AG04450 (cell line): ENCODE results near the gene PLAAT2. TPM values are rescaled to one million over a fixed set of nuclear protein-coding genes. Genes with fewer than 3 reads are reported as not detected.
A peak's percentile ranks its signal among the peaks of the same experiment; 100 is the strongest.

Source experiments
- CTCF ChIA-PET: fragments of 300-600, 350-600 bp; formaldehyde crosslinking; extraction: SDS; loops from one replicate; lab custom pipeline; 2022; ENCODE audit warnings: antibody characterized with exemption, inconsistent platforms; lab: Charles Lee
- POLR2A ChIA-PET: fragments of 350-600 bp; formaldehyde crosslinking; extraction: SDS; loops from one replicate; lab custom pipeline; 2021; ENCODE audit warnings: antibody characterized with exemption, inconsistent platforms; lab: Yijun Ruan, JAX
- DNase-seq: peaks from one replicate; pipeline ENCODE4 v3.0.0-alpha.2; 2011; ENCODE audit warnings: low read depth, low spot score
- H3K27ac ChIP-seq: one replicate; pipeline ENCODE4 v1.5.1; 2012; ENCODE audit warnings: low read depth, low read length, control low read depth
- H3K27me3 ChIP-seq: one replicate; pipeline ENCODE4 v1.6.0; 2012; ENCODE audit warnings: low read length; ENCODE audit not compliant: control insufficient read depth, insufficient read depth
- H3K4me3 ChIP-seq: 2 replicates; pipeline ENCODE4 v1.5.1; 2011; ENCODE audit warnings: mild to moderate bottlenecking, low read depth, low read length, control low read depth
- H3K9me3 ChIP-seq: 2 replicates; pipeline ENCODE4 v1.5.1; 2012; ENCODE audit warnings: low read length; ENCODE audit not compliant: control insufficient read depth, insufficient read depth
- CTCF ChIP-seq: IDR thresholded peaks from 2 replicates; pipeline ENCODE4 v1.5.1; 2011; ENCODE audit warnings: low read depth, low read length, control low read depth, inconsistent platforms
- polyA plus RNA-seq: library from polyadenylated mRNA; depleted of rRNA; stranded (reverse); fragments of >200 nt; gene quantifications from 2 replicates; pipeline ENCODE4 v1.2.3, GENCODE V29; 2011

PLAAT2 gene
- polyA plus RNA-seq, 1 experiment, result not detected

DNA sequence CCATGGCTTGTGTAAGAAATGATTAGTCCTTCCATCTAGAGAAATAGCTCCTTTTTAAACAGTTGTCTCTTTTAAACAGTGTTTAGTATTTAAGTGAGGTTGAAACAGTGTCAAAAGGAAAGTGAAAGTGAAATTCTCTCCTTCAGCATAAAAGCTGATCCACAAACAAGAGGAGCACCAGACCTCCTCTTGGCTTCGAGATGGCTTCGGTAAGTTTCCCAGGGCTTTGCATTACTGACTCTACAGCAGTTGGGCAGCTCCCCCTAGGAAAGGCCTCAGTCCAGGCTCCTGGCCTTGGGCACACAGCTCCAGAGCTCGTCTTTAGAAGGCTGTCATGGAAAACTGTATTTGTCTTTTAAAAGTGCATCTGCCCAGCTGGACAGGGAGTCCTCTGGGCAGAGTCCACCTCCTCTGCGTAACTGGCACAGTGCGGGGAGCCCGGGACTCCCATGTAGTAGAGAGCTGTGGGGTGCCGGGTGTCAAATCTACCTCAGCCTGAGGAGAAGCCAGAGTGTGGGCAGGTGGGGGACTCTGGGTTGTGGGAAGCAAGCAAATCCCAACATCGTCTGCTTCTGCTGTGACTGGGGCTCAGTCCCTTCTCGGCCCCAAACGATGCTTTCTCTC lies 26.4 kb downstream of the PLAAT2 start, which contains the start of gene PLAAT4:
Gene PLAAT4, plus strand, starts transcription at position 140 of the 624 bp plus-strand sequence. Its CDS starts 61 bp downstream, at position 201.
- ChIA-PET POLR2A (no interaction called here), CTCF (interaction anchor here (0.7 to 1.4 kb wide), 3 partner anchors 19 to 90 kb away, joined by 3 to 4 read pairs (median 3); no protein-coding TSS in a partner anchor)
- peak within 1 kb of the TSS; percentile 47 for H3K27ac ChIP-seq
- H3K27me3 ChIP-seq, result peaks cover 8% of the 10 kb centered on the region
- no peaks in the 10 kb centered on the region for H3K9me3 ChIP-seq
- no peak for DNase-seq
- TF ChIP-seq CTCF, result 0 out of 2 replicates have a peak, but pooled peaks have one; percentile 8
- peak within 1 kb of the TSS; percentile 53 for H3K4me3 ChIP-seq

DNA sequence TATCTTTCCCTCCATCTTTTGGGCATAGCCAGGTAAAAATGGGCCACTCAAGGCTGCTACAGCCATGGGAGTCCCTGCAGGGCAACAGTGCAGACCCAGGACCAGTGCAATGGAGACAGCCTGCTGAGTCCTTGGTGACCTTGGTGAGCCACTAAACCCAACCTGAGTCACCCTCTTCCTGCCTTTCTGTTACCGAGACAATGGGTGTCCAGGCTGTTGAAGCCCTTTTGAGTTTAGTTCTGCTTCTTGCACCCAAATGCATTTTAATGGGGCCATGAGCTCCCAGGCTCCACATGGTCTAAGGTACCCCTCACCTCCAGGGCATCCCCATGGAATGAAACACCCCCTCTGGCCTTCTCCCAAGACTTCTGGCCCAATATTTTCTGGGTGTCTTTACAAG lies 27.4 kb downstream of the PLAAT2 start:
- Histone ChIP-seq H3K27ac (no peak overlapping the region), H3K27me3 (peaks cover 8% of the 10 kb centered on the region), H3K4me3 (no peak overlapping the region), H3K9me3 (no peaks in the 10 kb centered on the region)
- ChIA-PET CTCF (no interaction called here), POLR2A (no interaction called here)
- DNase-seq, result no peak
- no peak for TF ChIP-seq CTCF

DNA sequence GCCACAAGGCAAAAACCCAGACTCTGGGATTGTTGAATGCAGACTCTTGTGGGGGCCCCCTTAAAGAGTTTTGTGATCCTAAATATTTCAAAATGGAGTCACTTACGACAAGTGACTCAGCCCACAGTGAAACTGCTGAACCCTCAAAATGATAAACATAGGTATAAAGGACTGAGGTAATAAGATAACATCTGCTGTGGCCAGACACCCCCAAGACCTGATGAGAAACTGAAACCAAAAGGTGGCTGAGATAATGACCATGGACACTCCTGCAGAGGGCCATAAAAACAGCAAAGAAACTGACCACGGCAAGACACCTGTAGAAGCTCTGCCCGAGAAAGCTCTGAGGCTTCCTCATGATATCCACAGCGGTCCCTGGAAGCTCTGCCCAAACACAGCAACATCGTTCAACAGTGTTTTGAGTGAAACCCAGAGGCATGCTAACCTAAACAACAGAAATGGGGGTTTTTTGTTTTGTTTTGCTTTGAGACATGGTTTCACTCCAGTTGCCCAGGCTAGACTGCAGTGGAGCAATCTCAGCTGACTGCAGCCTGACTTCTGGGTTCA lies 28.2 kb downstream of the PLAAT2 start:
- no peak for TF ChIP-seq CTCF
- peaks cover 8% of the 10 kb centered on the region for H3K27me3 ChIP-seq
- DNase-seq, result no peak
- no peak overlapping the region for H3K27ac ChIP-seq
- ChIA-PET POLR2A (no interaction called here), CTCF (no interaction called here)
- H3K4me3 ChIP-seq, result no peak overlapping the region
- no peaks in the 10 kb centered on the region for H3K9me3 ChIP-seq

DNA sequence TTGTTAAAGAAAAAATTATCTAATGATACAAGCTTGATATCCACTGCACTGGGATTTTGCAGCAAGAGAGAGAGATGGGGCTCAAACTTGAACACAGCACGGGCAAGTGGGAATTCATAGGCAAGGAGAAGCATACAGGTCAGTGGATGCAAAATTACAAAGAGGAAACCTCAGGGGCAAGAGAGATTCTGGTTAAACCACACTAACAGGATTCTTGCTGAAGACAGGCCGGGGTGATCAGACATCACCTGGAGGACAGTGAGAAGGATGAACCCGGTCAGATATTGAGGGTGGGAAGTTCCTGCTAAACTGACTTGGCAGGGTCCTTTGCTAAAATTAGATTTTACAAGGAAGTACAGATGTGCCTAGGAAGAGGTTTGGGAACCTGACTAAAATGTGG lies 29.1 kb downstream of the PLAAT2 start:
- ChIA-PET POLR2A (no interaction called here), CTCF (interaction anchor here (0.6 kb wide), 1 partner anchor 431 kb away, joined by 3 read pairs; no protein-coding TSS in a partner anchor)
- no peaks in the 10 kb centered on the region for H3K9me3 ChIP-seq
- peaks cover 8% of the 10 kb centered on the region for H3K27me3 ChIP-seq
- no peak overlapping the region for H3K4me3 ChIP-seq
- no peak for TF ChIP-seq CTCF
- DNase-seq, result no peak
- H3K27ac ChIP-seq, result no peak overlapping the region

DNA sequence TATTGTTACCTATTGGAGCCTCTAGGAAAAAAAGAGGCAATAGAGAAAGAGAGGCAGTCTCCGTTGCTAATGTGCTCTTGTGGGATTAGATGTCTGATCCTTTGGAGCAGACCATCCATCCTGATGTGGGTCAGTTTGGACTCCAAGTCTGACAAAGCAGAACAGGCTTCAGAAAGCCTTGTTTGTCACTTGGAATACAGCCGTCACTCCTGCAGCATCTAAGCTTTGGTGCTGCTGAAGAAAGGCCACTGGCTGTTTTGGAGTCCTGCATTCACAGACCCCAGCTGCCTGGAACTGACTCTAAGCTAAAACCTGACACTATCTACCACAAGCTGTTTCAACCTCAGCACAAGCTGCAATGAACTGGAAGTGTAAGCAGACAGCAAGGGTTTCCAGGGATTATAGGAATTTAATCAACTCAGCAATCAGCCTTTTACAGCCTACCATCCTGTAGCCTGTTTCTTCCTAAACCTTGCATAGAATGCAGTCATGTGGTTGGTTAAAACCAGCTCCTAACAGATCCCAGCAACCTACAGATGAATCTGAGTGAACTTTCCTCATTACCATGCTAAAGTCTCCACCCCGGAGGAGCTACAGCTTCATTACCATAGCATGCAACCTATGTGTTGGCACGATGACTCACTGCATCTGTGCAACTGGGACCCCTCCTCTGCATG lies 30.2 kb downstream of the PLAAT2 start:
- ChIA-PET POLR2A (no interaction called here), CTCF (no interaction called here)
- peaks cover 8% of the 10 kb centered on the region for H3K27me3 ChIP-seq
- no peak for DNase-seq
- H3K27ac ChIP-seq, result no peak overlapping the region
- no peak overlapping the region for H3K4me3 ChIP-seq
- H3K9me3 ChIP-seq, result no peaks in the 10 kb centered on the region
- no peak for TF ChIP-seq CTCF
